KBM-7 (cell line): ENCODE data around the gene SHLD1.

ENCODE experiments used
- DNase-seq: peaks from one replicate; pipeline ENCODE4 v3.0.0-alpha.2; 2015
- in situ Hi-C: fragments of 300-500 bp; cut with MboI; formaldehyde crosslinking; loops from 2 replicates; pipeline ENCODE4 v1.14.3; 2020; ENCODE audit warnings: low sequenced_read_pairs, low pct_unique_long_range_greater_than_20kb, mixed read lengths

Gene SHLD1

GRCh38 chr20:5834436-5835005, 84.3 kb downstream of the SHLD1 start:
- in situ Hi-C loops, result no loop called here
- no peak for DNase-seq

- no peak for DNase-seq
- in situ Hi-C loops, result no loop called here
Observed at GRCh38 chr20:5835321-5835821, 85.2 kb downstream of the SHLD1 start.

- no peak for DNase-seq
- in situ Hi-C loops, result no loop called here
Observed at GRCh38 chr20:5835871-5836270, 85.7 kb downstream of the SHLD1 start.

GRCh38 chr20:5836569-5836968, 86.4 kb downstream of the SHLD1 start:
- in situ Hi-C loops, result no loop called here
- no peak for DNase-seq

- no peak for DNase-seq
- in situ Hi-C loops, result no loop called here
Observed at GRCh38 chr20:5840411-5841002, 90.3 kb downstream of the SHLD1 start.

GRCh38 chr20:5841522-5841921, 91.3 kb downstream of the SHLD1 start:
- no peak for DNase-seq
- in situ Hi-C loops, result no loop called here

- in situ Hi-C loops, result no loop called here
- no peak for DNase-seq
Observed at GRCh38 chr20:5842465-5842864, 92.3 kb downstream of the SHLD1 start.

GRCh38 chr20:5843054-5843592, 92.9 kb downstream of the SHLD1 start:
- DNase-seq, result no peak
- in situ Hi-C loops, result no loop called here

- in situ Hi-C loops, result no loop called here
- peak; percentile 35 for DNase-seq
Observed at GRCh38 chr20:5844063-5844681, 94.0 kb downstream of the SHLD1 start.

GRCh38 chr20:5845681-5846615, 95.7 kb downstream of the SHLD1 start:
- peak; percentile 8 for DNase-seq
- in situ Hi-C loops, result no loop called here

GRCh38 chr20:5848711-5849505, 98.7 kb downstream of the SHLD1 start:
- DNase-seq, result no peak
- in situ Hi-C loops, result no loop called here

- in situ Hi-C loops, result no loop called here
- DNase-seq, result no peak
Observed at GRCh38 chr20:5855939-5856338, 105.7 kb downstream of the SHLD1 start.

- in situ Hi-C loops, result no loop called here
Observed at GRCh38 chr20:5859608-5860007, 109.4 kb downstream of the SHLD1 start.

GRCh38 chr20:5862703-5863039, 112.5 kb downstream of the SHLD1 start:
- DNase-seq, result no peak
- in situ Hi-C loops, result no loop called here

More at GRCh38 chr20:5859608-5860007, 109.4 kb downstream of the SHLD1 start:
- no peak for DNase-seq

GRCh38 chr20:5863040-5863833, 113.0 kb downstream of the SHLD1 start:
- DNase-seq, result peak; percentile 39
- in situ Hi-C loops, result no loop called here

GRCh38 chr20:5864428-5864827, 114.2 kb downstream of the SHLD1 start:
- in situ Hi-C loops, result no loop called here
- DNase-seq, result no peak

GRCh38 chr20:5864873-5865587, 114.8 kb downstream of the SHLD1 start:
- DNase-seq, result no peak
- in situ Hi-C loops, result no loop called here
